HepG2 (cell line): Measurements from ENCODE around the gene TRMT112. TPM values are rescaled to one million over a fixed set of nuclear protein-coding genes. Genes with fewer than 3 reads are reported as not detected.

Experiments used
- ATF7 ChIP-seq, 2 experiments: fragments of 450-650 bp in 1 of 2; sonication (generic) in 1 of 2; formaldehyde crosslinking in 1 of 2; IDR thresholded peaks; 2 replicates each; pipeline versions ENCODE4 v1.4.0 to v1.6.1; 2016 to 2020; ENCODE audit warnings: antibody characterized with exemption in 1 of 2, mild to moderate bottlenecking in 1 of 2, missing genetic modification reagents in 1 of 2
- CHCHD3 ChIP-seq: sonication (generic); formaldehyde crosslinking; IDR thresholded peaks from 2 replicates; pipeline ENCODE4 v1.8.0; 2022; ENCODE audit warnings: mild to moderate bottlenecking, missing genetic modification reagents, moderate library complexity
- ERF ChIP-seq: IDR thresholded peaks from 2 replicates; pipeline ENCODE4 v1.6.1; 2018; ENCODE audit warnings: missing biosample characterization, missing genetic modification reagents
- FOXK1 ChIP-seq: sonication (generic); formaldehyde crosslinking; IDR thresholded peaks from 2 replicates; pipeline ENCODE4 v1.4.0; 2020; ENCODE audit warnings: low read depth, missing genetic modification reagents, borderline replicate concordance
- HNRNPK ChIP-seq: fragments of 200-400 bp; formaldehyde crosslinking; IDR thresholded peaks from 2 replicates; pipeline ENCODE4 v1.6.1; 2018; ENCODE audit warnings: low read length, low read depth, moderate library complexity, mild to moderate bottlenecking; ENCODE audit not compliant: poor library complexity, severe bottlenecking
- HOXA3 ChIP-seq: sonication (generic); formaldehyde crosslinking; IDR thresholded peaks from 2 replicates; pipeline ENCODE4 v1.5.0; 2020; ENCODE audit warnings: missing genetic modification reagents
- NR2F6 ChIP-seq, 2 experiments: IDR thresholded peaks; 2 replicates each; pipeline ENCODE4 v1.6.1; 2016; ENCODE audit warnings: antibody characterized with exemption in 1 of 2, mild to moderate bottlenecking in 1 of 2
- TBP ChIP-seq: sonication (generic); formaldehyde crosslinking; IDR thresholded peaks from 2 replicates; pipeline ENCODE4 v1.5.0; 2020; ENCODE audit warnings: missing genetic modification reagents
- XRCC5 ChIP-seq: fragments of 200-400 bp; formaldehyde crosslinking; optimal IDR thresholded peaks from 2 replicates; pipeline ENCODE3; 2017; ENCODE audit warnings: mild to moderate bottlenecking, low read length
- ZBTB20 ChIP-seq: sonication (generic); formaldehyde crosslinking; IDR thresholded peaks from 2 replicates; pipeline ENCODE4 v1.8.1; 2023; ENCODE audit warnings: missing genetic modification reagents, low read depth, mild to moderate bottlenecking, borderline replicate concordance
- ZFP62 ChIP-seq: sonication (generic); formaldehyde crosslinking; IDR thresholded peaks from 2 replicates; pipeline ENCODE4 v1.4.0; 2020; ENCODE audit warnings: missing genetic modification reagents
- ZNF251 ChIP-seq: sonication (generic); formaldehyde crosslinking; IDR thresholded peaks from 2 replicates; pipeline ENCODE4 v1.9.0; 2021; ENCODE audit warnings: mild to moderate bottlenecking, missing genetic modification reagents
- ZNF263 ChIP-seq: sonication (generic); formaldehyde crosslinking; IDR thresholded peaks from 2 replicates; pipeline ENCODE4 v1.4.0; 2020; ENCODE audit warnings: missing genetic modification reagents
- ZNF329 ChIP-seq: sonication (generic); formaldehyde crosslinking; IDR thresholded peaks from 2 replicates; pipeline ENCODE4 v1.9.0; 2021; ENCODE audit warnings: low read depth, mild to moderate bottlenecking, missing genetic modification reagents
- ZNF350 ChIP-seq: sonication (generic); formaldehyde crosslinking; IDR thresholded peaks from 2 replicates; pipeline ENCODE4 v1.4.0; 2020; ENCODE audit warnings: mild to moderate bottlenecking, low read depth, missing genetic modification reagents, borderline replicate concordance
- ZNF724P ChIP-seq: sonication (generic); formaldehyde crosslinking; IDR thresholded peaks from 2 replicates; pipeline ENCODE4 v1.8.0; 2022; ENCODE audit warnings: missing genetic modification reagents, borderline replicate concordance
- polyA plus RNA-seq, 8 experiments: library from polyadenylated mRNA; depleted of rRNA in 3 of 8; stranded (reverse) in 7 of 8; unstranded in 1 of 8; fragments of >200 nt; fragmentation: Illumina TruSeq in 4 of 8; extraction: Trizol in 4 of 8; gene quantifications; 2 replicates each; pipeline versions ENCODE4 v1.2.1 to v1.2.3, GENCODE V29; 2011 to 2016; ENCODE audit warnings: low read depth in 4 of 8, missing spikeins in 1 of 8, mixed read lengths in 1 of 8; ENCODE audit not compliant: insufficient read depth in 1 of 8
- total RNA-seq, 5 experiments: library from RNA; depleted of rRNA; stranded (reverse); fragments of >200 nt; fragmentation: Illumina TruSeq; extraction: Trizol; gene quantifications; 2 replicates each; pipeline ENCODE4 v1.2.3, GENCODE V29; 2016; ENCODE audit warnings: low read depth in 1 of 5
- TF ChIP-seq, protein P1 (sequence below): sonication (generic); formaldehyde crosslinking; IDR thresholded peaks from 2 replicates; pipeline ENCODE4 v1.4.0; 2020; ENCODE audit warnings: low read depth, missing genetic modification reagents
- TF ChIP-seq, protein P2 (sequence below): sonication (generic); formaldehyde crosslinking; IDR thresholded peaks from 2 replicates; pipeline ENCODE4 v1.5.0; 2020; ENCODE audit warnings: mild to moderate bottlenecking, missing genetic modification reagents
- TF ChIP-seq, protein P3 (sequence below): sonication (generic); formaldehyde crosslinking; IDR thresholded peaks from 2 replicates; pipeline ENCODE4 v1.4.0; 2020; ENCODE audit warnings: mild to moderate bottlenecking, missing genetic modification reagents
- TF ChIP-seq, protein P4 (sequence below): sonication (generic); formaldehyde crosslinking; IDR thresholded peaks from 2 replicates; pipeline ENCODE4 v1.4.0; 2020; ENCODE audit warnings: missing genetic modification reagents, mild to moderate bottlenecking, borderline replicate concordance

The TRMT112 gene
- total and polyA plus RNA-seq, 2 of the 13 experiments (the other 11 are each of a cell fraction or from before 2014, with no cell fraction given), result 186 to 409 TPM

DNA sequence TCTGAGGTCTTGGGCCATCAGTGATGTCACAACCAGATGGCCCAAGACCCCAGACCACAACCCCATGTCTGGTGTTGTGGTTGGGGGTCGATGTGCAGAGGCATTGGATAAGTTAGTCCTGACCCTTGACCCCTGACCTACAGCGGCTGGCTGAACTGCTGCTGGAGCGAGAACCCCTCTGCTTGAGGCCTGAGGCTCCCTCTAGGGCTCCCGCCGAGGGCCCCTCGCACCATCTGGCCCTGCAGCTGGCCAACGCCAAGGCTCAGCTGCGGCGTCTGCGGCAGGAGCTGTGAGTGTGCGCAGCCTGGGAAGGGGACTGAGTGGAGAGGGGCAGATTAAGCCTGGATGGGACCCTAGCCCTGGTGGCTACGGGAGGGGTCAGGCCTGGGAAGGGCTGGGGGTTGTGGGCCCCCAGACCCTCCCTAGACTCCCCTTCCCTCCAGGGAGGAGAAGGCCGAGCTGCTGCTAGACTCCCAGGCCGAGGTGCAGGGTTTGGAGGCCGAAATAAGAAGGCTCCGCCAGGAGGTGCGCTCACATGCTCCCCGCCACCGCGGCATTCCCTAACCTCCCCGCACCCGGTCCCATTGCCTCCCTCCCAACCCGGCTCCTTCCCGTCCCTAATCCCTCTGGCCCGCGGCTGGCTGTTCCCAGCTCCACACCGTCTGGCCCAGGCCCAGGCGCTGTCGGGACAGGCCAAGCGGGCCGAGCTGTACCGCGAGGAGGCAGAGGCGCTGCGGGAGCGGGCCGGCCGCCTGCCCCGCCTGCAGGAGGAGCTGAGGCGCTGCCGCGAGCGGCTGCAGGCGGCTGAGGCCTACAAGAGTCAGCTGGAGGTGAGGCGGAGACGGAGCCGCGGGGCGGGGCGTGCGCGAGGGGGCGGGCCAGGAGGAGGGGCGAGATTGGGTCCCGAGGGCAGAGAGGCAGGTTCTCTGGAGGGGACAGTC is 24.8 kb upstream of the TRMT112 start (continued):
- TF ChIP-seq, protein P1, sequence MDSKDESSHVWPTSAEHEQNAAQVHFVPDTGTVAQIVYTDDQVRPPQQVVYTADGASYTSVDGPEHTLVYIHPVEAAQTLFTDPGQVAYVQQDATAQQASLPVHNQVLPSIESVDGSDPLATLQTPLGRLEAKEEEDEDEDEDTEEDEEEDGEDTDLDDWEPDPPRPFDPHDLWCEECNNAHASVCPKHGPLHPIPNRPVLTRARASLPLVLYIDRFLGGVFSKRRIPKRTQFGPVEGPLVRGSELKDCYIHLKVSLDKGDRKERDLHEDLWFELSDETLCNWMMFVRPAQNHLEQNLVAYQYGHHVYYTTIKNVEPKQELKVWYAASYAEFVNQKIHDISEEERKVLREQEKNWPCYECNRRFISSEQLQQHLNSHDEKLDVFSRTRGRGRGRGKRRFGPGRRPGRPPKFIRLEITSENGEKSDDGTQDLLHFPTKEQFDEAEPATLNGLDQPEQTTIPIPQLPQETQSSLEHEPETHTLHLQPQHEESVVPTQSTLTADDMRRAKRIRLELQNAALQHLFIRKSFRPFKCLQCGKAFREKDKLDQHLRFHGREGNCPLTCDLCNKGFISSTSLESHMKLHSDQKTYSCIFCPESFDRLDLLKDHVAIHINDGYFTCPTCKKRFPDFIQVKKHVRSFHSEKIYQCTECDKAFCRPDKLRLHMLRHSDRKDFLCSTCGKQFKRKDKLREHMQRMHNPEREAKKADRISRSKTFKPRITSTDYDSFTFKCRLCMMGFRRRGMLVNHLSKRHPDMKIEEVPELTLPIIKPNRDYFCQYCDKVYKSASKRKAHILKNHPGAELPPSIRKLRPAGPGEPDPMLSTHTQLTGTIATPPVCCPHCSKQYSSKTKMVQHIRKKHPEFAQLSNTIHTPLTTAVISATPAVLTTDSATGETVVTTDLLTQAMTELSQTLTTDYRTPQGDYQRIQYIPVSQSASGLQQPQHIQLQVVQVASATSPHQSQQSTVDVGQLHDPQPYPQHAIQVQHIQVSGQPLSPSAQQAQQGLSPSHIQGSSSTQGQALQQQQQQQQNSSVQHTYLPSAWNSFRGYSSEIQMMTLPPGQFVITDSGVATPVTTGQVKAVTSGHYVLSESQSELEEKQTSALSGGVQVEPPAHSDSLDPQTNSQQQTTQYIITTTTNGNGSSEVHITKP (CRISPR knock-in tag), result no peak
- no peak for TF ChIP-seq ZNF263 (CRISPR knock-in tag)
- TF ChIP-seq, protein P2, sequence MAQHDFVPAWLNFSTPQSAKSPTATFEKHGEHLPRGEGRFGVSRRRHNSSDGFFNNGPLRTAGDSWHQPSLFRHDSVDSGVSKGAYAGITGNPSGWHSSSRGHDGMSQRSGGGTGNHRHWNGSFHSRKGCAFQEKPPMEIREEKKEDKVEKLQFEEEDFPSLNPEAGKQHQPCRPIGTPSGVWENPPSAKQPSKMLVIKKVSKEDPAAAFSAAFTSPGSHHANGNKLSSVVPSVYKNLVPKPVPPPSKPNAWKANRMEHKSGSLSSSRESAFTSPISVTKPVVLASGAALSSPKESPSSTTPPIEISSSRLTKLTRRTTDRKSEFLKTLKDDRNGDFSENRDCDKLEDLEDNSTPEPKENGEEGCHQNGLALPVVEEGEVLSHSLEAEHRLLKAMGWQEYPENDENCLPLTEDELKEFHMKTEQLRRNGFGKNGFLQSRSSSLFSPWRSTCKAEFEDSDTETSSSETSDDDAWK, result no peak
- TF ChIP-seq ZNF350 (CRISPR knock-in tag), result 0 out of 2 replicates have a peak, but pooled peaks have one; percentile 26
- no peak for TF ChIP-seq CHCHD3 (CRISPR knock-in tag)
- TF ChIP-seq, protein P3, sequence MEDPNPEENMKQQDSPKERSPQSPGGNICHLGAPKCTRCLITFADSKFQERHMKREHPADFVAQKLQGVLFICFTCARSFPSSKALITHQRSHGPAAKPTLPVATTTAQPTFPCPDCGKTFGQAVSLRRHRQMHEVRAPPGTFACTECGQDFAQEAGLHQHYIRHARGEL (CRISPR knock-in tag), result no peak
- peak; percentile 92 for TF ChIP-seq HNRNPK
- TF ChIP-seq NR2F6 (IDR thresholded peaks at IDR 0.05), result no peak
- TF ChIP-seq NR2F6 (CRISPR knock-in tag; IDR thresholded peaks at IDR 0.05), result no peak
- TF ChIP-seq ZNF724P (CRISPR knock-in tag), result no peak
- no peak for TF ChIP-seq FOXK1 (CRISPR knock-in tag)
- TF ChIP-seq, protein P4, sequence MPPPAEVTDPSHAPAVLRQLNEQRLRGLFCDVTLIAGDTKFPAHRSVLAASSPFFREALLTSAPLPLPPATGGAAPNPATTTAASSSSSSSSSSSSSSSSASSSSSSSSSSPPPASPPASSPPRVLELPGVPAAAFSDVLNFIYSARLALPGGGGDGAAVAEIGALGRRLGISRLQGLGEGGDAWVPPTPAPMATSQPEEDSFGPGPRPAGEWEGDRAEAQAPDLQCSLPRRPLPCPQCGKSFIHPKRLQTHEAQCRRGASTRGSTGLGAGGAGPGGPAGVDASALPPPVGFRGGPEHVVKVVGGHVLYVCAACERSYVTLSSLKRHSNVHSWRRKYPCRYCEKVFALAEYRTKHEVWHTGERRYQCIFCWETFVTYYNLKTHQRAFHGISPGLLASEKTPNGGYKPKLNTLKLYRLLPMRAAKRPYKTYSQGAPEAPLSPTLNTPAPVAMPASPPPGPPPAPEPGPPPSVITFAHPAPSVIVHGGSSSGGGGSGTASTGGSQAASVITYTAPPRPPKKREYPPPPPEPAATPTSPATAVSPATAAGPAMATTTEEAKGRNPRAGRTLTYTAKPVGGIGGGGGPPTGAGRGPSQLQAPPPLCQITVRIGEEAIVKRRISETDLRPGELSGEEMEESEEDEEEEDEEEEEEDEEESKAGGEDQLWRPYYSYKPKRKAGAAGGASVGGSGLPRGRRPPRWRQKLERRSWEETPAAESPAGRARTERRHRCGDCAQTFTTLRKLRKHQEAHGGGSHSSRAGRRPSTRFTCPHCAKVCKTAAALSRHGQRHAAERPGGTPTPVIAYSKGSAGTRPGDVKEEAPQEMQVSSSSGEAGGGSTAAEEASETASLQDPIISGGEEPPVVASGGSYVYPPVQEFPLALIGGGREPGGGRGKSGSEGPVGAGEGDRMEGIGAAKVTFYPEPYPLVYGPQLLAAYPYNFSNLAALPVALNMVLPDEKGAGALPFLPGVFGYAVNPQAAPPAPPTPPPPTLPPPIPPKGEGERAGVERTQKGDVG (CRISPR knock-in tag), result no peak
- peak; percentile 36 for TF ChIP-seq XRCC5
- no peak for TF ChIP-seq ATF7 (IDR thresholded peaks at IDR 0.05)
- no peak for TF ChIP-seq ATF7 (CRISPR knock-in tag; IDR thresholded peaks at IDR 0.05)
- TF ChIP-seq ZNF251 (CRISPR knock-in tag), result no peak
- no peak for TF ChIP-seq ERF (CRISPR knock-in tag)
- TF ChIP-seq HOXA3, result peak; percentile 13; the same call in 1 of the 2 replicates
- TF ChIP-seq ZBTB20, result no peak
- TF ChIP-seq ZFP62 (CRISPR knock-in tag), result no peak
- TF ChIP-seq TBP (CRISPR knock-in tag), result no peak
- TF ChIP-seq ZNF329 (CRISPR knock-in tag), result no peak
